HG03066 (cell line): ENCODE data around the gene PHF21B.

ENCODE experiments used
- ATAC-seq: cut with Tn5 transposase; IDR thresholded peaks from one replicate; pipeline ENCODE4 v1.9.1; 2021; ENCODE audit warnings: low read depth; ENCODE audit not compliant: unreplicated experiment

PHF21B gene

DNA sequence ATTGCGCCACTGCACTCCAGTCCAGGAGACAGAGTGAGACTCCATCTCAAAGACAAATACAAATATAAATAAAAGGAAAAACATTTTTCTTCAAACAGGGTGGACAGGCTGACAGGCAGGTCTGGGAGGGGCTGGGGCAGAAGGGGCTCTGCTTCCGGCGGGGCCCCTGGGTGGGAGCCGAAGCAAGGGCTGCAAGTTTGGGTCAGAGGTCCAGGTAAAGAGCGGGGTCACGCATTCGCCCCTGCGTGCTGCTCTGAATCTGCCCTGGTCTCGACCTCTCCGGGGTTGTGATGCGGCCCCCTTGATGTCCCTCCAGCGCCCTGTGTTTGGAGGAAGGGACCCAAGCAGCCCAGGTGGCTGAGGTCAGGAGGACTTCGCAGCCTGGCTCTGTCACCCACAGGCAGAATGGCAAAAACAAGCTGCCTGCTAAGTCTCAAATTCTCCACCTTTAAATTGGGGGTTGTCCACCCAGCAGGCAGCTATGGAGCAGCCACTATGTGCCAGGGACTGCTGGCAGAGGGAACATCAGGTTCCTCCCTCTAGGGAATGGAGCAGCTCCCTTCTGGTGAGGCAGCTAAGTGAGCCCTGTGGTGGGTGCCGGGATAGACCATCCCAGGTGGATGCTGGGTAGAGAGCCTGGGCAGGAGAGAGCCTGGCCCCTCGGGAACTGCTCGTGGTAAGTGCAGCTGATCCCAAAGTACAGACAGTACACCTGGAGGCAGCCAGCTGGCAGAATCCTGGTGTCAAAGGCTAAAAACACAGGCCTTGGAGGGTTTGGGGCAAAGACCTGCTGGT, 10.3 kb upstream of the PHF21B start:
- no peak for ATAC-seq

DNA sequence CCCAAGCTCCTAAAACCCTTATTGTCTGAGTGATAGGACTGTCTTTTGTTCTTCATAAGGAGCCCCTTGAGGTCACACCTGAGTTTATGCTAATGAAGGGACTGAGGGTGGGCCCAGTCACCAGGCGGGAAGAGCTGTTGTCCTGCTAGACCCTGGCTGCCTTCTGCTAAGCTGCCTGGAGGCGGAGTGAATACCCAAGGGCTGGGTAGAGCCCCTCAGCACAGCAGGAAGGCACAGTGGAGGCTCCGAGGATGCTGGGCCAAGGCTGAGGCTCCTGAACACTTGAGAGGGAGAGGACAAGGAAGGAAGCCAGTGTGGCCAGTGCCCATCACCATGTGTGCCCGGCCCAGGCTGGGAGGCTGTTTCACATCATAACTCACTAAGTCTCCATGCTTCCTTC, 4.8 kb upstream of the PHF21B start:
- ATAC-seq, result no peak

DNA sequence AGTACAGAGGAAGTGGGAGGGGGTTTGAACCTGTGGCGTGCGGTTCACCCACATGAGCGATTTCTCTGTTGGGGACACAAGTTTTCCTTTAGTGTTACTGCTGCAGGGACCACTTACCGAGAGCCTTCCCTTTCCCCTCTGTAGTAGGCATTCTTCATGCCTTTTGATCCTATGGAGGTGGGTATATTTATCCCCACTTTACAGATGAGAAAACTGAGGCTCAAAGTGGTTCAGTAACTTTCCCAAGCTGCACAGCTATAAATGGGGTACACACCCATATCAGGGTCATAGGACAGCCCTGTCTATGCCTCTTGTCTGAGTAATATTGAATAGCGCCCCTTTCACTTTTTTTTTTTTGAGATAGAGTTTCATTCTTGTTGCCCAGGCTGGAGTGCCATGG, 3.3 kb upstream of the PHF21B start:
- no peak for ATAC-seq

DNA sequence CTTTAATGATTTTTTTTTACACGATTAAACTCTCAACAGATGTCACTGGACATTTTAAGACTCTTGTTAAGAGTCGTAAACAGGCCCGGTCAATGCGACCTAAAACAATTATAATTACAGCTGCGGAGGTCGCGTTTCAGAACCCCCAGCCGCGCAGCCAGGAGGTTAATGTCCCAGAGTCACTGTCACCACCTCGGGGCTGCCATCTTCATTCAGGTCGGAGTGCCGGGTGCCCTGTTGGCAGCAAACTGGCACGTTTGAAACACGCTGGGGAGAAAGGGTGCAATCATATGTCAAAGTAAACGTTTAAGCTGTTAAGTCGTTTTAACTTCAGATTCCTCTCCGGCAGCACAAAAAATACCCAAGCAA, 711 bp upstream of the PHF21B start:
- ATAC-seq, result no peak

DNA sequence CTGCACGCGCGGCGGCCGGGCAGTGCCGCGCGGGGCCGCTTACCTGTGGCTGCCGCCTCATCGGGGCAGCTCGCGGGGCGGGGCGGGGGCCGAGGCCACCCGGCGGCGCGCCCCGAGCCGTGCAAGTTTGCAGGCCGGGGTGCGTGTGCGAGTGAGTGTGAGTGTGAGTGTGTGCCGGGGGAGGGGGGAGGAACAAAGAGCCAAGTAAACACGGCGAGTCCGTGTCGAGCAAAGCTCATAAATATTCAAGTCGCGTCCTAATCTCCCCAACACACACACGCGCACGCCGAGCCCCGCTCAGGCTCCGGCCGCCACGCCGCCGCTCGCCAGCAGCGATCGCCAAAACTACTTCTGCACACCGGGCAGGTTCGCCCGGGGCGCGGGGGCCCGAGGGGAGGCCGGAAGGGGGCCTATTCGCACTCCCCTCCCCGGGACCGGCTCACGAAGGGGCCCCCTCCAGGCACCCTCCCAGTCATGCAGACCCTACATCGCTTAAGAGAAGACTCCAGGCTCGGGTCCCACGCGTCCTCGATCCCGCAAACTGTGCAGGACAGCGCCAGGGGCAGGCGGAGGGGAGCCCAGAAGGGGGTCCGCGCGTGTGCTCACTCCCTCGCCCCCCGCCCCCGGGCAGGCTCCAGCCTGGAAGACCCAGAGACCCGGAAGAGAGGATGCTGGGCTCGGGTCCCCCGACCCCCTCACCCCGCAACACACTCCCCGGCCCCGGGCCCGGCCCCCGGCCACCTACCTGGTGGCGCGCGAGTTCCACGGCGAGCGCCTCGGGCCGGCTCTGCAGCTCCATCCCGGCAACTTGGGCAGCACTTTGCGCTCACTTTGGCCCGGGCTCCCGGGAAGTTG, 827 bp downstream of the PHF21B start:
- no peak for ATAC-seq

DNA sequence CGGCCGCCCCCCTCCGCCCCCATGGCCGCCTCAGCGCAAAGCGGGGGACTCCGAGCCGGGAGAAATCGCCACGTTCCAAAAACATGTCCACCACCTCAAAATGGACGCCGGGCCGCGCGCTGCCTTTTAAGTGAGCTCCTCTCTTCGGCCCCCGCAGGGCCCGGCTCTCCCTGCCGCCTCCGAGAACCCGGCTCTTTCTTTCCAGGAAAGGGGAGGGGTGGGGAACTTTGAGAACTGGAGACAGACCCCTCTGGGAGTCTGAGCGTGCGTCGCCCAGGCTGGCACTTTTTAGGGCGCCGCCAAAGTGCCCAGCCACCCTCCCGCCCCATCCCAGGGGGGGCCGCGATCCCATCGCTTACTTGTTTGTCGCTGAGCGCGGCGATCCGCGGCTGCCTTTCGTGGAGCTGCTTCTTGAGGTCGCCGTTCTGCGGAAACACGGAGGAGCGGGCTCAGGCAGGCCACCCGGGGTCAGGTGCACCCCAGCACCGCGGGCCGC, 1.6 kb downstream of the PHF21B start:
- no peak for ATAC-seq

DNA sequence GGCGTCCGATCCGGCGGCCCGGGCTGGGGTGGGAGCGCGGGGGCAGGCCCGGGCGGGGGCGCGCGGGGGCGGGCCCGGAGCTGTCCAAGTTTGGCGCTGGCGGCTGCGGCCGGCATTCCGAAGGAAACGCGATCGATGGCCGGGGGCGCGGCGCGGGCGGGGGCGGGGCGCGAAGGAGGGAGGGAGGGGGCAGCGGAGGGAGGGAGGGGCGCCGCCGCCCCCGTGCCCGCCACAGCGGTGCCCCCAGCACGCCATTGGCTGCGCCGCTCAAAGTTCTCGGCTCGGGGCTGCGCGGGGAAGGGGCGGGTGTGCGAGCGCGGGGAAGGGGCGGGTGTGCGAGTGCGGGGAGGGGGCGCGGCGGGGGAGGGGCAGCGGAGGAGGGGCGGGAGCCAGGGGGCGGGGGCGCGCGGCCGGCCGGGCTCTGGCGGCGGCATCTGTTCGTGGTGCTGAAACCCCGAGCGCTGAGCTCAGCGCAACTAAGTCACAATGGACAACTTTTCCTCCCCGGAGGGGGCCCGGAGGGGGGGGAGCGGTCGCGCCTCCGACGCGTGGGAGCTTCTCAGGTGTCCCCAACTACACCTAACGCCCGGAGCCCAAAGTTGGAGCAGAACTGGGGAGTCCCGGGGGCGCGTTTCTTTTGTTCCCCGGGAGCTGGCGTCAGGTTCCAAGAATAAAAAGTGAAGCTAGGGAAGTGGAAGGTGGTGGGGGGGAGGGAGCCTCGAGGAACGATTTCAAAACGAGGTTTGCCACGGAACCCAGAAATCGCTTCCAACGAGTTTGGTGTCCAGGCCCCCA, 2.2 kb downstream of the PHF21B start:
- no peak for ATAC-seq

DNA sequence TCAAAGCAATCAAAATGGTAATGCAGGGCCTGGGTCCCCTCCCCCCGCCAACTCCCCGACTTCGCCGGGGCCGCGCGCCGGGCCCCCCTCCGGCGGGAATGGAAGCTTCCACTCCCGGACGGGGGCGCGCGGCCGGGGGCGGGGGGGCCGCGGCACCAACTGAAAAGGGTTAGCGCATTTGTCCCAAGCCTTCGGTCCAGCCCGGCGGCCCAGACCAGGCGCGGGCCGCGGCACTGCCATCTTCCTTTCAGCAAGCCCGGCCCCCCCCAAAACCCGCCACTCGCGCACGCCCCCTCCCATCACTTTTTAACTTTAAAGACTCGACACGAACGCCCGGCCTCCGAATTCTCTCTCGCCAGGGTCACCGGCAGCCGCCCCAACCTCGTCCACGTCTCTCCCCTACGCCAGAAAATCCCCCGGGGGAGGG, 2.8 kb downstream of the PHF21B start:
- no peak for ATAC-seq

DNA sequence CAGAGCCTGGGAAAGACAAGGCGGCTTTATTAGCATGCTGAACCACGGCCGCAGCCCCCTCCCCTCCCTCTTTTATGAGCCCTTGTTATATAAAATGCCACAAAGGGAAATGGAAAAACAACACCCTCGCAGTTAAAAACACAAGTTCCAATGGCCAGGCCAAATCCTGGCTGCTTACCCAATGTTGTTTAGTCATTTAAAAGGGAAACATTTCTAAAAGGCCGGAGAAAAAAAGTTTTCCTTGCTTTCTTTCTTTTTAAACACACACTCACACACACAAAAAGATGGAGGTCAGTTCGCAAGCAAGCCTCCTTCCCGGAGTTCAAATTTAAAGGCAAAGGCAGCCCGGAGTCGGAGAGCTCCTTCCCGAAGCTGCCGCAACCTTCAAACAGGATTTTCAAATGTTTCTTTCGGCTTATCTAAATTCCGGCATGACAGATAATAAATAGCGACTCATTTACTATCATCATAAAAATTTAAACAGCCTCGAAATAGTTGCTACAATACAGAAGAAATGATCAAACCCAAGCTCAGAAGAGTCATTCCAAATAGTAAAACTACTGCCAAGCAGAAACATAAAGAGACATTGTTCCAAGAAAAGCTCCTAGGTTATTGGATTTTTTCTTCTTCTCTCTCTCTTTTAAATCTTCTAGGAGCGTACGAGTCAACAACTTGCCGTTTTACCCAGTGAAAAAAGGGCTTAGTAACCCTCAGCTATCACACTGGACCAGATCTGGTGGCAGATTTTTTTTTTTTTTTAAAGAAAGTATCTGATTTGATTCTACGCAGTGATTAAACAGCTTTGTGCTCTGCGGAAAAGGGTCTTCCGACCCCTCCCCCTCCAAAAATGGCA, 3.5 kb downstream of the PHF21B start:
- no peak for ATAC-seq

DNA sequence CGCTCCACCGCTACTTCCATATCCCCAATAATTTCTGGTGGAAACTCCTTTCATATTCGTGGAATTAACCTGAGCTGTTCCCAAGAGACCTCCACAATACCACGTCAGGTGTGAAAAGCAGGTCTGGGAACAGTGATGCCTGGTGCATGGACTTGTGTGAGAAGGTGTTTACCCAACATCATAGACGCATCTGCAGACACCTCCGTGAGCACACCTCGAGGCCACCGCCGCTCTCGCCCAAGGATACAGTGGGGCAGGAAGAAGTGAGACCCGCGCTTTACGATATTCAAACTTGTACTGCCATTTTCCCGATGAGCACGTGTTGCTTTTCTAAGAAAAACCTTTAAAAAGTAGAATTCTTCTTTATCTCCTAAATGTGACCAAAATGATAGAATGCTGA, 8.2 kb downstream of the PHF21B start:
- ATAC-seq, result no peak

DNA sequence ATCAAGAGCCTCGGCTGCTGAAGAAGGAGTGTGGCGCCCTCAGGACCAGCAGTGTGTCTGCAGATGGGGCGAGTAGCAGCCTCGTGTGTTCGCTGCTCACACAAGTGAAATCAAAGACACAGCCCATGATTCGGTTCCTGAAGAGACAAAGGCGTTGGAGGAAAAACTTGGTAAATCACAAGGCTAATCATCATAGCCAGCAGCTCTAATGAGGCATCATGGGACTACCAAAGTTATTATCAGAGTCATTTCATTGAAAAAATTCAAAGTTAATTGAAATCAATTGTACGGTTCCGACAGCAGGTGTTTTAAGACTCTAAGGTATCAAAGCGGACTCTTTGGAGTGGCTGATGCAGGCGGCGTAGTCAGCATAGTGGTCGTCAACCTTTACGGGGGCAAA, 9.5 kb downstream of the PHF21B start:
- no peak for ATAC-seq

DNA sequence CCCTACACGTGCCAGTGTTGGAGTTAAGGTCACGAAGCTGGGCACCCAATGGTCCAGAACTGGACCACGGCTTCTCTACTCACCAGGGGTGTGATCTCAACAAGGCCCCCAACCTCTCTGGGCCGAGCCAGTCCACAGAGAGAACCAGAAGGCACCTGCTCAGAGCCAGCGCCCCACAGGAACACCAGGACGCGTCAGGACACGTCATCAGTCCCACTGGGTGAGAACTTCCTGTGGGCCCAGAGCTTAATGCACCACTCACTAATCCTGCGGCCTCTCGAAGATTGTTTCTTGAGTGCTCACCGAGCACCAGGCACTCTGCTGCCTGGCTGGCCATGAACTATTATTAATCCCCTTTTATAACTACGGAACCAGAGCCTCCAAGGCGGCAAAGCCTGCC, 10.1 kb downstream of the PHF21B start:
- ATAC-seq, result no peak

DNA sequence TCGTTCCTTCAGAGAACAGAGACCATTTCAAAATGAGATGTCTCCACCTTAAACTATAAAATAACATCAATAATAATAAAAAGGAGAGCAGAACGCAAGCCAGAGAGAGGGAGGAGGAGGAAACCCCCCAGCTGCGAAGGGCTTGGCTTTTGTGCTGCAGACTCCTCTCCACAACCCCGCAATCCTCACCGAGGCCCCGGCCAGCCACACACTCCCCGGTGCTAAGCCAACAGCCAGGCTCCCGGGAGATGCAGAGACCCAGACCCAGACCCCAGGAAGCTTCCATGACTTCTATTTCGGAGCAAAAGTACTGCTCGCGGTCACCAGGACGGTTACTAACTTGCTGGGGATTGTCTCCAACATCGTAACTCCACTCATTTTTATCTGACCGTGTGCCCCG, 10.6 kb downstream of the PHF21B start:
- no peak for ATAC-seq

DNA sequence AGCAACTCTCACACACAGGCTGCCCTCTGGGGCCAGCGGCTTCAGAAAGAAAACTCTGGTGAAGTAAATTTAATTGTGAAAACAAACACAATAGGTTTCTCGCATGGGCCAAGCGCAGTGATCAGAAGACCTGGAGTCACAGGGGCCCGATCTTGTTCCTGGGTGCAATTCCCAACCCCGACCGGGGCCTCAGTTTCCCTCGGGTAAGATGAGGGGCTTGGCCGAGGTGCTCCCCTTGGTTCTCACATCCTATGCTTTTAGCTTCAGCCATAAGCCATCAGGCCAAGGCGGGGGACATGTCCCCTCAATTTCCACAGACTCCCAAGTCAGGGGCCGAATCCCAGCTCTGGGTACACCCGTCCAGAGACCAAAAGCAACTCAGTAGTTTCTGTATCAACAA, 11.5 kb downstream of the PHF21B start:
- ATAC-seq, result no peak

DNA sequence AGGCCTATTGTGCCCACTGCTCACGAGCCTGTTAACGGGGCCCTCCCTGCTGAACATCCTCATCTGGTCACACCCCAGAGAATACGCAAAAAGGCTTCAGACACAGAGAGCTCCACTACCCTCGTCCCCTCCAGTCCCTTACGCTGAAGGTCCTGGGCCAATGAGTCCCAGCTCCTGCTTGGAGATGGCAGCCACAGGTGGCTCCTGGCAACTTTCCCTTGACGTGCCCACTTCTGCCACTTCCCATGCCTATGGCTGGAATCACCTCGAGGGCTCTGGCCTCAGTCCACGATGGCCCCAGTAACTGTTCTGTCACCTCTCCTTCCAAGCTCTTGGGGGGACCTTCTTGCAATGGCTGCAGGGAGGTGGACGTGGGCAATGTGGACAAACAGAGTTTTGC, 12.7 kb downstream of the PHF21B start:
- no peak for ATAC-seq

DNA sequence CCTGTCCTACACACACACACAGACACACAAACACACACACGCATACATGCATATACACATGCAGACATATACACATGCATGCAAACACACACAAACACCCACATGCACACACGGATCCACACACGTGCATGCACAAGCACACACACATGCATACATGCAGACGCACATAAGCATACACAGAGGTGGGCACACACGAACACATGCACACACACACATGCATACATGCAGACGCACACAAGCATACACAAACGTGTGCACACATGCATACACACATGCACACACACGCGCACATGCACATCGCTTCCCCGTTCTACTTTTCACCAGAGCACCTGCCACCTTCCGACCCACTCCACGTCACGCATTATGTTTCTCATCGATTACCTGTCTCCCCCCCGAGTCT, 13.2 kb downstream of the PHF21B start:
- ATAC-seq, result no peak

DNA sequence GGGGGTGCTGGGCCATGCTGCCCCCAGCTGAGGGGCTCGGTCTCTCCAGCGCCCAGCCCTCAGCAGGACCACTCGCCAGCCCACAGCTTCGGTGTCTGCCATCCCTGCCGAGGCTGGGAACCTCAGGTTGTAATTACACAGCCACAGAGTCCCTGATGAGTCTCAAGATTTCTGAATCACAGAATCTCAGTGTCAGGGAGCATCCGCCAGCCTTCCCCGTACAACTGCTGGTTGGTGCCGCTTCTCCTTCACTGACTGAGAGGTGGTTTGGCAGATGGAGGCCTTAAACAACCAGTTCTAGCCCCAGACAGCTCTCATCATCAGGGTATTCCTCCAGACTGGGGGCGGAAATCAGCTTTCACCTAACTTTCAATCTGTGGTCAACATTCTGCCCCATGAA, 13.7 kb downstream of the PHF21B start:
- ATAC-seq, result no peak

DNA sequence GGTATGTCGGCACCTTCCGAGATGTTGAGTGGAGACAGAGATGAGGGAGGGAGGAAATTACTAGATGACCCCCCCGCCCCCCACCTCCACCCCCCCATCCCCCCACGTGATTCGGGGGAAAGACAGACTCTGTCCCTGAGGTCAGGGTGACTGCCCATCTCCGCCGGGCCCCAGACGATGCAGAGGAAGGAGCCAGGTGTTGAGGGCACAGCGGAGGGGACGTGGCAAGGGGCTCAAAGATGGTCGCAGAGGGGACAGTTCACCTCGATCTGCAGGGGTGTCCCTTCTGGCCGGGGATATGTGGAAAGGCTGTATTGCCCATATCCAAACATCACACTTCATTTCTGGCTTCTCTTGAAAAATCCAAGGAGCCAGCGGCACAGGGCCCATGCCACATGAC, 14.1 kb downstream of the PHF21B start:
- no peak for ATAC-seq

DNA sequence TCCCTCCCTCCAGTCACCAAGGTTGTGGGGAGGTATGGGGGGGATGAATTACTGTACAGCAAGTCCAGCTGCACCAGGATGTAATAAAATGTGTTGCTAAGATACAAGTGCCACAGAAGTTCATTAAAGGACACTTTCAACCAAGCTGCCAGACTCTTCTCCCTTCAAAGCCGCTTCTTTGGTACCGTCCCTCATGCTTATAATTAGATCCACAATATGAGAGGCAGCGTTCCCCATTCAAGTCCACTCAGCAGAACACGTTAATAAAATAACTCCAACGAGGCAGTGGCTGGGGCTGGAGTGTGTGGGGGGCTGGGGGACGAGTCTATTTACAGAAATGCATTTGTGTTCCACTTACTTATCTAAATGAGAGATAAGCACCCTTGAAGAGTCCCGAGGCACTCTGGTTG, 14.7 kb downstream of the PHF21B start:
- no peak for ATAC-seq
